Activated naive CD4-positive, alpha-beta T cell treated with anti-CD3 and anti-CD28 coated beads, Interleukin-2, amount 10 ng/mL, durations not matched to agents 7 days and 5 days (primary cell): Measurements from ENCODE around the gene EOGT.
A peak's percentile ranks its signal among the peaks of the same experiment; 100 is the strongest.

Source experiments
- CTCF ChIA-PET: fragments of 350-600 bp; sonication (Branson Sonifier 250); formaldehyde crosslinking; loops from one replicate; lab custom pipeline; 2021; ENCODE audit warnings: antibody characterized with exemption; lab: Charles Lee
- DNase-seq: peaks from one replicate; pipeline ENCODE4 v3.0.0-alpha.2; 2020
- H3K27ac Mint-ChIP-seq: one replicate; pipeline ENCODE4 v1.8.0; 2021; ENCODE audit warnings: mild to moderate bottlenecking, moderate library complexity, mixed read lengths
- H3K27me3 Mint-ChIP-seq: one replicate; pipeline ENCODE4 v1.8.0; 2021; ENCODE audit warnings: mild to moderate bottlenecking, mixed read lengths
- H3K36me3 Mint-ChIP-seq: one replicate; pipeline ENCODE4 v1.8.0; 2021; ENCODE audit warnings: mixed read lengths
- H3K4me1 Mint-ChIP-seq: one replicate; pipeline ENCODE4 v1.8.0; 2021; ENCODE audit warnings: mixed read lengths
- H3K4me3 Mint-ChIP-seq: one replicate; pipeline ENCODE4 v1.8.0; 2021; ENCODE audit warnings: mild to moderate bottlenecking, moderate library complexity, mixed read lengths
- H3K9me3 Mint-ChIP-seq: one replicate; pipeline ENCODE4 v1.8.0; 2021; ENCODE audit warnings: mixed read lengths

Gene EOGT

GRCh38 chr3:69013253-69014021, at the start of gene EOGT:
TSS of gene EOGT (minus strand) at chr3:69013684. CDS start at chr3:69009846, 3,838 bp downstream.
- CTCF ChIA-PET = interaction anchor here (1.0 to 1.1 kb wide), 2 partner anchors 13 to 71 kb away, joined by 3 read pairs; partner anchors contain the start of gene ARL6IP5
- no peaks in the 10 kb centered on the region for H3K27me3 Mint-ChIP-seq

GRCh38 chr3:69059688-69060087, 46.2 kb upstream of the EOGT start:
- Mint-ChIP-seq H3K9me3 (peaks cover 3% of the 10 kb centered on the region), H3K4me1 (peaks cover 65% of the 10 kb centered on the region), H3K27me3 (no peaks in the 10 kb centered on the region), H3K36me3 (peaks cover 70% of the 10 kb centered on the region), H3K27ac (peak overlapping the region; percentile 97), H3K4me3 (no peak overlapping the region)
- DNase-seq = no peak
- CTCF ChIA-PET = interaction anchor here (1.8 kb wide), 1 partner anchor 11 kb away, joined by 6 read pairs; no protein-coding TSS in a partner anchor

More at GRCh38 chr3:69013253-69014021, at the start of gene EOGT:
- Mint-ChIP-seq H3K4me3 (peak within 1 kb of the TSS; percentile 85), H3K9me3 (no peaks in the 10 kb centered on the region), H3K36me3 (peaks cover 20% of the 10 kb centered on the region), H3K27ac (peak within 1 kb of the TSS; percentile 69), H3K4me1 (peaks cover 29% of the 10 kb centered on the region)
- DNase-seq = peak; percentile 88

- CTCF ChIA-PET = interaction anchor here (0.8 kb wide), 1 partner anchor 23 kb away, joined by 3 read pairs; no protein-coding TSS in a partner anchor
- Mint-ChIP-seq H3K9me3 (peaks cover 3% of the 10 kb centered on the region), H3K27ac (peak overlapping the region; percentile 97), H3K36me3 (peaks cover 65% of the 10 kb centered on the region), H3K4me1 (peaks cover 56% of the 10 kb centered on the region), H3K4me3 (no peak overlapping the region), H3K27me3 (no peaks in the 10 kb centered on the region)
- DNase-seq = no peak
These were observed 45.4 kb upstream of the EOGT start for GRCh38 chr3:69058947-69059224.

GRCh38 chr3:69058180-69058946, 44.9 kb upstream of the EOGT start:
- peaks cover 3% of the 10 kb centered on the region for H3K9me3 Mint-ChIP-seq
- CTCF ChIA-PET = interaction anchor here (0.8 kb wide), 1 partner anchor 24 kb away, joined by 3 read pairs; no protein-coding TSS in a partner anchor
- DNase-seq = peak; percentile 39
- peak overlapping the region; percentile 97 for H3K27ac Mint-ChIP-seq
- H3K4me3 Mint-ChIP-seq = no peak overlapping the region
- H3K4me1 Mint-ChIP-seq = peaks cover 52% of the 10 kb centered on the region
- no peaks in the 10 kb centered on the region for H3K27me3 Mint-ChIP-seq
- H3K36me3 Mint-ChIP-seq = peaks cover 63% of the 10 kb centered on the region

GRCh38 chr3:69052472-69052898, 39.0 kb upstream of the EOGT start:
- no peak for DNase-seq
- H3K4me1 Mint-ChIP-seq = peaks cover 57% of the 10 kb centered on the region
- H3K27ac Mint-ChIP-seq = peak overlapping the region; percentile 98
- CTCF ChIA-PET = interaction anchor here (0.6 to 2.1 kb wide), 8 partner anchors 13 to 388 kb away, joined by 3 to 5 read pairs (median 4); partner anchors contain the start of gene ARL6IP5
- no peaks in the 10 kb centered on the region for H3K9me3 Mint-ChIP-seq
- peaks cover 52% of the 10 kb centered on the region for H3K36me3 Mint-ChIP-seq
- H3K27me3 Mint-ChIP-seq = no peaks in the 10 kb centered on the region
- H3K4me3 Mint-ChIP-seq = peak overlapping the region; percentile 99

- Mint-ChIP-seq H3K4me3 (peak within 1 kb of the TSS; percentile 99), H3K27me3 (no peaks in the 10 kb centered on the region), H3K4me1 (peaks cover 55% of the 10 kb centered on the region), H3K9me3 (no peaks in the 10 kb centered on the region), H3K36me3 (peaks cover 51% of the 10 kb centered on the region), H3K27ac (peak within 1 kb of the TSS; percentile 98)
- CTCF ChIA-PET = interaction anchor here (0.8 to 2.1 kb wide), 7 partner anchors 13 to 40 kb away, joined by 3 to 5 read pairs (median 4); partner anchors contain the start of gene ARL6IP5
- DNase-seq = peak; percentile 99
These were observed 38.4 kb upstream of the EOGT start, which contains the start of gene TMF1 for GRCh38 chr3:69051756-69052471. TSS of gene TMF1 (minus strand) at chr3:69052333. CDS start at chr3:69052086, 247 bp downstream.

GRCh38 chr3:69048990-69049389, 35.5 kb upstream of the EOGT start:
- no peak for DNase-seq
- H3K9me3 Mint-ChIP-seq = no peaks in the 10 kb centered on the region
- peaks cover 57% of the 10 kb centered on the region for H3K4me1 Mint-ChIP-seq
- CTCF ChIA-PET = interaction anchor here (1.0 to 1.1 kb wide), 2 partner anchors 37 to 43 kb away, joined by 3 read pairs; no protein-coding TSS in a partner anchor
- H3K4me3 Mint-ChIP-seq = peak overlapping the region; percentile 49
- no peak overlapping the region for H3K27ac Mint-ChIP-seq
- no peaks in the 10 kb centered on the region for H3K27me3 Mint-ChIP-seq
- H3K36me3 Mint-ChIP-seq = peaks cover 53% of the 10 kb centered on the region

- Mint-ChIP-seq H3K27me3 (no peaks in the 10 kb centered on the region), H3K36me3 (peaks cover 53% of the 10 kb centered on the region), H3K4me3 (no peak overlapping the region), H3K9me3 (no peaks in the 10 kb centered on the region), H3K4me1 (peaks cover 29% of the 10 kb centered on the region), H3K27ac (no peak overlapping the region)
- CTCF ChIA-PET = no interaction called here
- no peak for DNase-seq
These were observed 31.1 kb upstream of the EOGT start for GRCh38 chr3:69044608-69045007.

- CTCF ChIA-PET = no interaction called here
- peaks cover 55% of the 10 kb centered on the region for H3K36me3 Mint-ChIP-seq
- no peaks in the 10 kb centered on the region for H3K9me3 Mint-ChIP-seq
- no peak for DNase-seq
- no peak overlapping the region for H3K4me3 Mint-ChIP-seq
- H3K4me1 Mint-ChIP-seq = peaks cover 5% of the 10 kb centered on the region
- H3K27ac Mint-ChIP-seq = peak overlapping the region; percentile 14
- H3K27me3 Mint-ChIP-seq = no peaks in the 10 kb centered on the region
These were observed 20.0 kb upstream of the EOGT start for GRCh38 chr3:69033470-69033869.

GRCh38 chr3:69032737-69033136, 19.3 kb upstream of the EOGT start:
- Mint-ChIP-seq H3K36me3 (peaks cover 56% of the 10 kb centered on the region), H3K4me3 (no peak overlapping the region), H3K27me3 (no peaks in the 10 kb centered on the region), H3K9me3 (no peaks in the 10 kb centered on the region), H3K27ac (no peak overlapping the region), H3K4me1 (peaks cover 5% of the 10 kb centered on the region)
- no peak for DNase-seq
- CTCF ChIA-PET = no interaction called here

- no peaks in the 10 kb centered on the region for H3K9me3 Mint-ChIP-seq
- no peak overlapping the region for H3K27ac Mint-ChIP-seq
- H3K4me1 Mint-ChIP-seq = peaks cover 5% of the 10 kb centered on the region
- CTCF ChIA-PET = interaction anchor here (0.6 to 0.9 kb wide), 2 partner anchors 10 to 19 kb away, joined by 3 to 4 read pairs; no protein-coding TSS in a partner anchor
- H3K36me3 Mint-ChIP-seq = peaks cover 58% of the 10 kb centered on the region
- H3K27me3 Mint-ChIP-seq = no peaks in the 10 kb centered on the region
- no peak overlapping the region for H3K4me3 Mint-ChIP-seq
- no peak for DNase-seq
These were observed 18.7 kb upstream of the EOGT start for GRCh38 chr3:69032142-69032541.

- Mint-ChIP-seq H3K4me1 (peaks cover 5% of the 10 kb centered on the region), H3K9me3 (no peaks in the 10 kb centered on the region), H3K36me3 (peaks cover 57% of the 10 kb centered on the region), H3K27me3 (no peaks in the 10 kb centered on the region), H3K27ac (no peak overlapping the region), H3K4me3 (no peak overlapping the region)
- no peak for DNase-seq
- CTCF ChIA-PET = interaction anchor here (0.6 to 0.9 kb wide), 2 partner anchors 10 to 19 kb away, joined by 3 to 4 read pairs; no protein-coding TSS in a partner anchor
These were observed 18.2 kb upstream of the EOGT start for GRCh38 chr3:69031635-69032034.

- Mint-ChIP-seq H3K27me3 (no peaks in the 10 kb centered on the region), H3K4me1 (peaks cover 5% of the 10 kb centered on the region), H3K27ac (no peak overlapping the region), H3K9me3 (no peaks in the 10 kb centered on the region), H3K4me3 (no peak overlapping the region), H3K36me3 (peaks cover 28% of the 10 kb centered on the region)
- CTCF ChIA-PET = interaction anchor here (0.9 to 1.5 kb wide), 2 partner anchors 12 to 22 kb away, joined by 3 read pairs; no protein-coding TSS in a partner anchor
- no peak for DNase-seq
These were observed 7.4 kb upstream of the EOGT start for GRCh38 chr3:69020857-69021256.
